Activated naive CD8-positive, alpha-beta T cell (primary cell): ENCODE measurements around the gene TOR1A.

ENCODE experiments used
- H3K27ac Mint-ChIP-seq: one replicate; pipeline ENCODE4 v1.8.0; 2021; ENCODE audit warnings: mixed read lengths
- H3K27me3 Mint-ChIP-seq: one replicate; pipeline ENCODE4 v1.8.0; 2021; ENCODE audit warnings: mixed read lengths
- H3K36me3 Mint-ChIP-seq: one replicate; pipeline ENCODE4 v1.8.0; 2021; ENCODE audit warnings: mixed read lengths
- H3K4me1 Mint-ChIP-seq: one replicate; pipeline ENCODE4 v1.8.0; 2021; ENCODE audit warnings: low read depth, mixed read lengths
- H3K4me3 Mint-ChIP-seq: one replicate; pipeline ENCODE4 v1.8.0; 2021; ENCODE audit warnings: mild to moderate bottlenecking, mixed read lengths
- H3K9me3 Mint-ChIP-seq: one replicate; pipeline ENCODE4 v1.8.0; 2021; ENCODE audit warnings: low read depth, mixed read lengths

The TOR1A gene, protein sequence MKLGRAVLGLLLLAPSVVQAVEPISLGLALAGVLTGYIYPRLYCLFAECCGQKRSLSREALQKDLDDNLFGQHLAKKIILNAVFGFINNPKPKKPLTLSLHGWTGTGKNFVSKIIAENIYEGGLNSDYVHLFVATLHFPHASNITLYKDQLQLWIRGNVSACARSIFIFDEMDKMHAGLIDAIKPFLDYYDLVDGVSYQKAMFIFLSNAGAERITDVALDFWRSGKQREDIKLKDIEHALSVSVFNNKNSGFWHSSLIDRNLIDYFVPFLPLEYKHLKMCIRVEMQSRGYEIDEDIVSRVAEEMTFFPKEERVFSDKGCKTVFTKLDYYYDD

DNA sequence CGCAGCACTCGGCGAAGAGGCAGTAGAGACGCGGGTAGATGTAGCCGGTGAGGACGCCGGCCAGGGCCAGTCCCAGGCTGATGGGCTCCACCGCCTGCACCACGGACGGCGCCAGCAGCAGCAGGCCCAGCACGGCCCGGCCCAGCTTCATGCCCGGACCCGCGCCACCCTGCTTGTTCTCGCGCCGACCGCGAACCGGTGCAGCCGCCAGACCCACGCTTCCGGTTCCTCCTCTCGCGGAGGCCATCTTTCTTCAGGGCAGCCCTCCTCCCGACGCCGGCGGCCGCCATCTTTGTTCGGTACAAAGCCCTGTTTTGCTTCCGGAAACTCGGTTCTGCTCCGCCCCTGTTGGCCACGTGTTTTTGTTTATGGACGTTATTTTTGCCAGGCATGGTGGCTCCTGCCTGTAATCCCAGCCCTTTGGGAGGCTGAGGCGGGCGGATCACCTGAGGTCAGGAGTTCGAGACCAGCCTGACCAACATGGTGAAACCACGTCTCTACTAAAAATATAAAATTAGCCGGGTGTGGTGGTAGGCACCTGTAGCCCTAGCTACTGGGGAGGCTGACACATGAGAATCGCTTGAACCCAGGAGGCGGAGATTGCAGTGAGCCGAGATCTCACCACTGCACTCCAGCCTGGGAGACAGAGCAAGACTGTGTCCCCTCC lies at the start of gene TOR1A:
Gene TOR1A, minus strand, starts transcription at position 202 of the 667 bp plus-strand sequence. Its CDS starts 51 bp downstream, at position 151.
- Mint-ChIP-seq H3K27me3 (no peaks in the 10 kb centered on the region), H3K36me3 (peaks cover 3% of the 10 kb centered on the region)

GRCh38 chr9:129871046-129871445 lies 47.1 kb upstream of the TOR1A start:
- peak overlapping the region; percentile 36 for H3K4me3 Mint-ChIP-seq
- H3K9me3 Mint-ChIP-seq, result no peaks in the 10 kb centered on the region
- peaks cover 63% of the 10 kb centered on the region for H3K4me1 Mint-ChIP-seq
- peaks cover 2% of the 10 kb centered on the region for H3K36me3 Mint-ChIP-seq
- no peaks in the 10 kb centered on the region for H3K27me3 Mint-ChIP-seq
- H3K27ac Mint-ChIP-seq, result peak overlapping the region; percentile 64

More for the DNA sequence above, at the start of gene TOR1A:
- no peaks in the 10 kb centered on the region for H3K9me3 Mint-ChIP-seq
- H3K27ac Mint-ChIP-seq, result peak within 1 kb of the TSS; percentile 85
- H3K4me3 Mint-ChIP-seq, result peak within 1 kb of the TSS; percentile 86
- H3K4me1 Mint-ChIP-seq, result peaks cover 11% of the 10 kb centered on the region

DNA sequence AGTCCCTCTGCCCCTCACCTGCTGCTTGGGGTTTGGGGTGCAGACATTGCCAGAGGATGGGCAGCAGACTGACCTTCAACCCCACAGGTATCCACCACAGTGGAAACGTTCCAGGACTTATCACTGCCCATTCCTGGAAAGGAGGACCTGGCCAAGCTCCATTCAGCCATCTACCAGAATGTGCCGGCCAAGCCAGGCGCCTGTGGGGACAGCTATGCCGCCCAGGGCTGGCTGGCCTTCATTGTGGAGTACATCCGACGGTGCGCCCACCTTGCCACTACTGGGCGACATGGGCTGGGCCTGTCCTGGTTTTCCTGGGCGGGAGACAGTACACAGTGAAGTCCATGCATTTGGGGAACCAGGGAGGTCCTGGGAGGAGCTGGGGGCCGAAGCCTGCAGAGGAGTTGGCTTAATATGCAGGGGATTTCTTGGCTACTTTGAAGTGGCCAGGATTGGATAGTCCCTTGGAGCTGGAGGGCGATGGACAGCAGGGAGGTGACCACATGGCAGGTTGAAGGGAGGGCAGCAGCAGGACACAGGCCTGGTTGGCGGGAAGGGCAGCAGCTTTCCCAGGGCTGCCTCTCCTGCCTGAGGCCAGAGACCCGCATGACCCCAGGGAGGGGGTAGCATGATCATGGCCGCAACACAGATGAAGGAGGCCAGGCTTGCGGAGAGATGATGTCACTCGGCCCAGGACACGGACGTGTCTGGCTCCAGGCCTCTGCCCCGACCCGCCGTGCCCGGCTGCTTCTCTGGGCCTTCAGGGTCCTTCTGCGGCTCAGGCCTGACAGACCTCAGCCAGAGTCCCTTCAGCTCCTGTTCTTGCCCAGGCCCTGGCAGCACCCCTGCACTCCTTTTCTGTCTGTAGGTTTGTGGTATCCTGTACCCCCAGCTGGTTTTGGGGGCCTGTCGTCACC lies 45.9 kb upstream of the TOR1A start:
- Mint-ChIP-seq H3K27me3 (no peaks in the 10 kb centered on the region), H3K4me3 (peak overlapping the region; percentile 59), H3K9me3 (no peaks in the 10 kb centered on the region), H3K27ac (peak overlapping the region; percentile 96), H3K4me1 (peaks cover 75% of the 10 kb centered on the region), H3K36me3 (peaks cover 2% of the 10 kb centered on the region)

GRCh38 chr9:129868872-129869486 lies 45.0 kb upstream of the TOR1A start:
- Mint-ChIP-seq H3K4me1 (peaks cover 72% of the 10 kb centered on the region), H3K9me3 (no peaks in the 10 kb centered on the region), H3K27me3 (no peaks in the 10 kb centered on the region), H3K4me3 (peak overlapping the region; percentile 59), H3K36me3 (peaks cover 2% of the 10 kb centered on the region), H3K27ac (peak overlapping the region; percentile 96)

GRCh38 chr9:129868023-129868871 lies 44.3 kb upstream of the TOR1A start:
- no peaks in the 10 kb centered on the region for H3K27me3 Mint-ChIP-seq
- H3K4me1 Mint-ChIP-seq, result peaks cover 77% of the 10 kb centered on the region
- peak overlapping the region; percentile 71 for H3K4me3 Mint-ChIP-seq
- H3K9me3 Mint-ChIP-seq, result no peaks in the 10 kb centered on the region
- H3K27ac Mint-ChIP-seq, result peak overlapping the region; percentile 96
- H3K36me3 Mint-ChIP-seq, result peaks cover 5% of the 10 kb centered on the region

- peak overlapping the region; percentile 71 for H3K4me3 Mint-ChIP-seq
- H3K9me3 Mint-ChIP-seq, result no peaks in the 10 kb centered on the region
- peaks cover 7% of the 10 kb centered on the region for H3K36me3 Mint-ChIP-seq
- peak overlapping the region; percentile 96 for H3K27ac Mint-ChIP-seq
- peaks cover 82% of the 10 kb centered on the region for H3K4me1 Mint-ChIP-seq
- no peaks in the 10 kb centered on the region for H3K27me3 Mint-ChIP-seq
These were observed 43.4 kb upstream of the TOR1A start for GRCh38 chr9:129867136-129868022.

GRCh38 chr9:129866394-129867135 lies 42.6 kb upstream of the TOR1A start:
- peaks cover 84% of the 10 kb centered on the region for H3K4me1 Mint-ChIP-seq
- no peaks in the 10 kb centered on the region for H3K9me3 Mint-ChIP-seq
- H3K27ac Mint-ChIP-seq, result peak overlapping the region; percentile 96
- H3K4me3 Mint-ChIP-seq, result peak overlapping the region; percentile 60
- peaks cover 11% of the 10 kb centered on the region for H3K36me3 Mint-ChIP-seq
- no peaks in the 10 kb centered on the region for H3K27me3 Mint-ChIP-seq

- Mint-ChIP-seq H3K4me3 (peak overlapping the region; percentile 60), H3K36me3 (peaks cover 12% of the 10 kb centered on the region), H3K27me3 (no peaks in the 10 kb centered on the region), H3K27ac (peak overlapping the region; percentile 96), H3K9me3 (no peaks in the 10 kb centered on the region), H3K4me1 (peaks cover 85% of the 10 kb centered on the region)
These were observed 41.9 kb upstream of the TOR1A start for GRCh38 chr9:129865668-129866320.

- peaks cover 12% of the 10 kb centered on the region for H3K36me3 Mint-ChIP-seq
- peak overlapping the region; percentile 40 for H3K4me3 Mint-ChIP-seq
- peak overlapping the region; percentile 81 for H3K27ac Mint-ChIP-seq
- peaks cover 83% of the 10 kb centered on the region for H3K4me1 Mint-ChIP-seq
- H3K27me3 Mint-ChIP-seq, result no peaks in the 10 kb centered on the region
- H3K9me3 Mint-ChIP-seq, result no peaks in the 10 kb centered on the region
These were observed 41.2 kb upstream of the TOR1A start for GRCh38 chr9:129864991-129865647.

- peaks cover 12% of the 10 kb centered on the region for H3K36me3 Mint-ChIP-seq
- peak overlapping the region; percentile 67 for H3K4me3 Mint-ChIP-seq
- no peaks in the 10 kb centered on the region for H3K9me3 Mint-ChIP-seq
- H3K27me3 Mint-ChIP-seq, result no peaks in the 10 kb centered on the region
- peaks cover 69% of the 10 kb centered on the region for H3K4me1 Mint-ChIP-seq
- H3K27ac Mint-ChIP-seq, result peak overlapping the region; percentile 82
These were observed 39.2 kb upstream of the TOR1A start for GRCh38 chr9:129863059-129863690.

GRCh38 chr9:129861447-129861827 lies 37.5 kb upstream of the TOR1A start:
- Mint-ChIP-seq H3K9me3 (no peaks in the 10 kb centered on the region), H3K27me3 (no peaks in the 10 kb centered on the region), H3K27ac (peak overlapping the region; percentile 17), H3K36me3 (peaks cover 12% of the 10 kb centered on the region), H3K4me1 (peaks cover 63% of the 10 kb centered on the region), H3K4me3 (no peak overlapping the region)
